GM12892 (cell line): ENCODE data around the gene HCN2.

Source experiments
- POLR2A ChIP-seq: IDR thresholded peaks from 2 replicates; pipeline ENCODE4 v1.6.1; 2011; ENCODE audit warnings: low read depth, low read length, control low read depth
- POLR2AphosphoS5 ChIP-seq: IDR thresholded peaks from 2 replicates; pipeline ENCODE4 v1.6.1; 2011; ENCODE audit warnings: low read depth, low read length, control low read depth
- TAF1 ChIP-seq: IDR thresholded peaks from 2 replicates; pipeline ENCODE4 v1.6.1; 2011; ENCODE audit warnings: low read depth, mild to moderate bottlenecking, control low read depth, low read length, borderline replicate concordance

DNA sequence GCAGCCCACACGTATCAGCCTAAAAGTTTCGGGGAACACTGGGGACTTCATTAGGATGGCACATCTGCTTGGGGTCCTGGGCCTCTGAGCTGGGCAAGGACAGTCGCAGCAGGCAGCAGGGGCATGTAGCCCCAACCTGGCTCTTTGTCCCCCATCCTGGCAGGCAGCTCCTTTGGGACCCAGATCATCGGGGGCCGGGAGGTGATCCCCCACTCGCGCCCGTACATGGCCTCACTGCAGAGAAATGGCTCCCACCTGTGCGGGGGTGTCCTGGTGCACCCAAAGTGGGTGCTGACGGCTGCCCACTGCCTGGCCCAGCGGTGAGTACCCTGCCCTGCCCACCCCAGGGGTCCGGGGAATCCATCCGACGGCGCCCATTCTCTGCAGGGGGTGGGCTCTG lies 42.6 kb upstream of the HCN2 start:
- TF ChIP-seq TAF1 (no peak), POLR2A (no peak), POLR2AphosphoS5 (no peak)
